Erythroblast (primary cell): ENCODE data around the gene FANCD2.

Experiments
- GATA1 ChIP-seq: IDR thresholded peaks from 2 replicates; pipeline ENCODE4 v1.6.1; 2011; ENCODE audit warnings: low read depth, mild to moderate bottlenecking, control low read depth, low read length, moderate library complexity
- POLR2A ChIP-seq: IDR thresholded peaks from 2 replicates; pipeline ENCODE4 v1.6.1; 2011; ENCODE audit warnings: mild to moderate bottlenecking, low read length

DNA sequence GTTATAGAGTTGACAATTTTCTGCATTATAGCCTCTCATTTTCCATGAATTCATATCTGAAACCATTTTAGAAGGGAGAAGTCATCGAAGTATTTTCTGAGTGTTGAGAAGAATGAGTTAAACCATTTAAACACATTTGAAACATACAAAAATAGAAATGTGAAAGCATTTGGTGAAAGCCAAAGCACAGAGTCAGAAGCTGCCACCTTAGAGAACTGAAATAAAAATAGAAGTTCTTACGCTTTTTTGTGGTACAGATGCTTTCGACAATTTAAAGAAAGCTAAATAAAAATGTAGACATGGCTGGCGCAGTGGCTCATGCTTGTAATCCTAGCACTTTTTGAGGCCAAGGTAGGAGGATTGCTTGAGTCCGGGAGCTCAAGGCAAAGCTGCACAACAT is 72.8 kb downstream of the FANCD2 start:
- TF ChIP-seq POLR2A (no peak), GATA1 (no peak)
